GM12878 (cell line): ENCODE results near the gene SLC19A2. TPM values are rescaled to one million over a fixed set of nuclear protein-coding genes. Genes with fewer than 3 reads are reported as not detected.

Source experiments
- ATAC-seq: fragments of 200-7000 bp; cut with Tn5 transposase; 3 replicates; pipeline ENCODE4 v1.9.1; 2020; ENCODE audit warnings: mild to moderate bottlenecking, moderate library complexity
- BruUV-seq: library from RNA; stranded (reverse); fragments of 400-500 nt; replicated peaks from 2 replicates; lab custom pipeline; 2021; lab: Mats Ljungman, UMichigan
- CTCF ChIA-PET: fragments of 300-600 bp; sonication (Branson Sonifier 250); formaldehyde crosslinking; extraction: SDS; loops from one replicate; lab custom pipeline; 2021; ENCODE audit warnings: inconsistent platforms; lab: Yijun Ruan, JAX
- POLR2A ChIA-PET: fragments of 350-600 bp; formaldehyde crosslinking; extraction: SDS; loops from one replicate; lab custom pipeline; 2021; ENCODE audit warnings: inconsistent platforms; lab: Charles Lee
- RAD21 ChIA-PET: fragments of 300-600 bp; sonication (Branson Sonifier 250); formaldehyde crosslinking; loops from one replicate; lab custom pipeline; 2023; ENCODE audit warnings: antibody characterized with exemption; ENCODE audit not compliant: unreplicated experiment; lab: Charles Lee
- SMC1A ChIA-PET: fragments of 300-600 bp; sonication (Branson Sonifier 250); formaldehyde crosslinking; loops from one replicate; lab custom pipeline; 2023; ENCODE audit not compliant: unreplicated experiment, uncharacterized antibody; lab: Charles Lee
- DNase-seq: peaks from one replicate; pipeline ENCODE4 v3.0.0-alpha.2; 2011; ENCODE audit warnings: low read depth, low spot score
- FAIRE-seq: peaks from 3 replicates; lab custom pipeline; 2011; peaks lifted over from hg19 to GRCh38; lab: Jason Lieb, UNC
- H2AFZ ChIP-seq: 2 replicates; pipeline ENCODE4 v1.6.0; 2011; ENCODE audit warnings: low read depth, low read length, control low read depth; ENCODE audit not compliant: control insufficient read depth
- H3K27ac ChIP-seq: 2 replicates; pipeline ENCODE4 v1.5.1; 2011; ENCODE audit warnings: control low read depth; ENCODE audit not compliant: control insufficient read depth, insufficient read depth
- H3K27me3 ChIP-seq, 2 experiments: replicated peaks in 1 of 2; 2 replicates each; pipeline versions ENCODE4 v1.6.0 to v1.6.1; 2011; ENCODE audit warnings: low read length in 1 of 2; ENCODE audit not compliant: control insufficient read depth in 2 of 2, insufficient read depth in 2 of 2
- H3K36me3 ChIP-seq, 2 experiments: 2 replicates each; pipeline ENCODE4 v1.5.1; 2011; ENCODE audit warnings: low read length in 1 of 2; ENCODE audit not compliant: control insufficient read depth in 2 of 2, insufficient read depth in 2 of 2
- H3K4me1 ChIP-seq: 2 replicates; pipeline ENCODE4 v1.6.1; 2011; ENCODE audit warnings: mild to moderate bottlenecking, low read length, moderate library complexity, mixed read lengths; ENCODE audit not compliant: control insufficient read depth, insufficient read depth
- H3K4me2 ChIP-seq: 2 replicates; pipeline ENCODE4 v1.6.0; 2011; ENCODE audit warnings: control low read depth; ENCODE audit not compliant: control insufficient read depth, insufficient read depth
- H3K4me3 ChIP-seq: fragments of 200-600 bp; sonication (generic); 2 replicates; pipeline ENCODE4 v1.5.1; 2016
- H3K79me2 ChIP-seq: 2 replicates; pipeline ENCODE4 v1.6.0; 2011; ENCODE audit warnings: low read length; ENCODE audit not compliant: control insufficient read depth, insufficient read depth
- H3K9ac ChIP-seq: 2 replicates; pipeline ENCODE4 v1.8.0; 2011; ENCODE audit warnings: low read length, control low read depth, mixed read lengths; ENCODE audit not compliant: control insufficient read depth, insufficient read depth
- H3K9me3 ChIP-seq: replicated peaks from 3 replicates; pipeline ENCODE4 v1.5.1; 2011; ENCODE audit warnings: mild to moderate bottlenecking, low read length; ENCODE audit not compliant: control insufficient read depth, insufficient read depth
- H4K20me1 ChIP-seq: 2 replicates; pipeline ENCODE4 v1.6.0; 2011; ENCODE audit not compliant: control insufficient read depth, insufficient read depth
- CHD4 ChIP-seq: fragments of 200-600 bp; sonication (generic); IDR thresholded peaks from 2 replicates; pipeline ENCODE4 v1.6.1; 2016; ENCODE audit warnings: mild to moderate bottlenecking
- CTCF ChIP-seq, 3 experiments: IDR thresholded peaks in 2 of 3; conservative IDR thresholded peaks in 1 of 3; 2 replicates each; pipeline ENCODE4 v1.5.1; 2011; ENCODE audit warnings: low read depth in 3 of 3, low read length in 3 of 3, mild to moderate bottlenecking in 3 of 3, control low read depth in 2 of 3, moderate library complexity in 2 of 3, inconsistent platforms in 1 of 3, mixed read lengths in 1 of 3; ENCODE audit not compliant: control insufficient read depth in 2 of 3, insufficient read depth in 1 of 3; ENCODE audit errors: extremely low read depth in 1 of 3
- POLR2AphosphoS2 ChIP-seq: IDR thresholded peaks from 2 replicates; pipeline ENCODE4 v1.6.1; 2011; ENCODE audit warnings: low read depth, mild to moderate bottlenecking, low read length, improper control_type of control experiment, moderate library complexity
- RAD21 ChIP-seq: IDR thresholded peaks from 2 replicates; pipeline ENCODE4 v1.6.1; 2011; ENCODE audit warnings: mild to moderate bottlenecking, low read depth, low read length, moderate library complexity; ENCODE audit not compliant: insufficient read depth
- SIN3A ChIP-seq: IDR thresholded peaks from 2 replicates; pipeline ENCODE4 v1.6.1; 2012; ENCODE audit warnings: low read depth, low read length, improper control_type of control experiment
- SMC3 ChIP-seq: IDR thresholded peaks from 2 replicates; pipeline ENCODE4 v1.6.1; 2011; ENCODE audit warnings: low read length, improper control_type of control experiment, borderline replicate concordance
- SREBF1 ChIP-seq: IDR thresholded peaks from 2 replicates; pipeline ENCODE4 v1.6.1; 2012; ENCODE audit warnings: mild to moderate bottlenecking, low read length
- WGBS: methylation state at CpG from one replicate; pipeline ENCODE4 v1.1.6; 2016; ENCODE audit warnings: low lambda C conversion rate; ENCODE audit not compliant: insufficient replicate concordance, insufficient coverage; ENCODE audit errors: missing lambda C conversion rate; 5-methylcytosine and 5-hydroxymethylcytosine counted together
- in situ Hi-C: fragments of 300-500 bp; cut with MboI; formaldehyde crosslinking; loops from 9 replicates; pipeline ENCODE4 v1.14.3; 2018; ENCODE audit warnings: mixed read lengths
- intact Hi-C: fragments of 100-400 bp; cut with micrococcal nuclease; formaldehyde crosslinking; loops from one replicate; pipeline ENCODE4 v1.14.2; 2022; ENCODE audit not compliant: unreplicated experiment
- polyA plus RNA-seq, 11 experiments: library from polyadenylated mRNA; depleted of rRNA in 4 of 11; unstranded in 6 of 11; stranded (reverse) in 5 of 11; fragments of >200 nt; fragmentation: Nextera tagmentation in 4 of 11; fragmentation: Illumina TruSeq in 1 of 11; extraction: Ambion mirVana in 4 of 11; extraction: Trizol in 1 of 11; gene quantifications; 1 replicate in 1 of 11; 2 replicates in 10 of 11; pipeline versions ENCODE4 v1.2.1 to v1.2.3, GENCODE V29; 2011 to 2016; ENCODE audit warnings: inconsistent platforms in 2 of 11, missing spikeins in 2 of 11, low read depth in 1 of 11
- total RNA-seq, 4 experiments: library from RNA; depleted of rRNA in 3 of 4; stranded (reverse); fragments of >200 nt in 3 of 4; fragmentation: Illumina TruSeq in 1 of 4; extraction: Trizol in 1 of 4; gene quantifications; 2 replicates each; pipeline versions ENCODE4 v1.2.1 to v1.2.3, GENCODE V29; 2013 to 2021

The SLC19A2 gene
- total and polyA plus RNA-seq, 10 of the 15 experiments (the other 5 are each of a cell fraction or from before 2014, with no cell fraction given) = 1.2 to 7.8 (median 2.5) TPM

- TF ChIP-seq CHD4 (no peak), POLR2AphosphoS2 (no peak)
Measured at GRCh38 chr1:169468982-169469381, 16.8 kb downstream of the SLC19A2 start (continued).

- FAIRE-seq (no peak), DNase-seq (no peak), ATAC-seq (peak; percentile 66)
- 0 out of 2 replicates have a peak, but pooled peaks have one; percentile 31 for TF ChIP-seq RAD21
- TF ChIP-seq SMC3 = peak; percentile 46; the same call in 1 of the 2 replicates
- no peak for TF ChIP-seq SREBF1
- no peak for TF ChIP-seq SIN3A
- peak; percentile 24 to 47 (median 27); a peak in 3 of 6 replicates for TF ChIP-seq CTCF (IDR thresholded peaks at IDR 0.05 in 2 of 3, conservative IDR thresholded peaks at IDR 0.05 in 1 of 3; ENCODE audit: control insufficient read depth in 2 of 3, extremely low read depth in 1 of 3, insufficient read depth in 1 of 3, low read depth in 3 of 3, low read length in 3 of 3)
- Histone ChIP-seq H3K36me3 (peaks cover 0 to 3% of the 10 kb centered on the region in 2 experiments; a peak in 1 of 4 replicates), H3K27ac (no peak overlapping the region), H3K9ac (no peak overlapping the region), H3K27me3 (no peaks in the 10 kb centered on the region), H3K4me2 (no peak overlapping the region), H3K9me3 (no peaks in the 10 kb centered on the region), H3K79me2 (no peaks in the 10 kb centered on the region), H3K4me1 (no peaks in the 10 kb centered on the region), H3K4me3 (no peak overlapping the region), H4K20me1 (no peaks in the 10 kb centered on the region), H2AFZ (no peak overlapping the region)
- intact Hi-C loops (loop anchor here (1.0 to 5.0 kb wide), 2 partner anchors 80 to 246 kb away; partner anchors contain the start of gene SELL), in situ Hi-C loops (no loop called here)
- ChIA-PET SMC1A (interaction anchor here (1.0 to 4.4 kb wide), 3 partner anchors 20 to 108 kb away, joined by 3 to 26 read pairs (median 3); no protein-coding TSS in a partner anchor), RAD21 (interaction anchor here (2.3 kb wide), 1 partner anchor 79 kb away, joined by 8 read pairs; no protein-coding TSS in a partner anchor), CTCF (interaction anchor here (0.7 to 3.5 kb wide), 5 partner anchors 31 to 245 kb away, joined by 3 to 27 read pairs (median 4); no protein-coding TSS in a partner anchor), POLR2A (interaction anchor here (0.6 kb wide), 1 partner anchor 360 kb away, joined by 3 read pairs; no protein-coding TSS in a partner anchor)
- no TSS peak for BruUV-seq
- 79% methylated on average over 8 of the region's 8 CpGs for WGBS
Measured at GRCh38 chr1:169466259-169467230, 19.2 kb downstream of the SLC19A2 start.
